DLD1 (cell line): Measurements from ENCODE around the gene RHD.
"Not testable (repeated sequence)": the region's sequence is repeated elsewhere in the genome, so short reads cannot be mapped to it uniquely, and the experiment has no call there.

Experiments
- in situ Hi-C: cut with HindIII; loops from 2 replicates; pipeline ENCODE4 v1.10.0; 2017; ENCODE audit warnings: low sequenced_read_pairs

RHD gene

GRCh38 chr1:25256578-25256965 is 15.7 kb upstream of the RHD start:
- in situ Hi-C loops = no loop called here

- in situ Hi-C loops = no loop called here
These were observed 15.1 kb upstream of the RHD start for GRCh38 chr1:25257196-25257595.

GRCh38 chr1:25259813-25260212 is 12.5 kb upstream of the RHD start:
- in situ Hi-C loops = not testable (repeated sequence)

- in situ Hi-C loops = not testable (repeated sequence)
These were observed 12.0 kb upstream of the RHD start for GRCh38 chr1:25260336-25260735.

- in situ Hi-C loops = not testable (repeated sequence)
These were observed 5.6 kb upstream of the RHD start for GRCh38 chr1:25266554-25267287.

GRCh38 chr1:25267288-25268142 is 4.8 kb upstream of the RHD start:
- in situ Hi-C loops = not testable (repeated sequence)

GRCh38 chr1:25268143-25268760 is 4.1 kb upstream of the RHD start:
- in situ Hi-C loops = not testable (repeated sequence)

- in situ Hi-C loops = not testable (repeated sequence)
These were observed 3.3 kb downstream of the RHD start for GRCh38 chr1:25275648-25276047.

- in situ Hi-C loops = not testable (repeated sequence)
These were observed 5.0 kb downstream of the RHD start for GRCh38 chr1:25277295-25277694.

- in situ Hi-C loops = not testable (repeated sequence)
These were observed 6.0 kb downstream of the RHD start for GRCh38 chr1:25278358-25278757.

GRCh38 chr1:25278790-25279189 is 6.5 kb downstream of the RHD start:
- in situ Hi-C loops = not testable (repeated sequence)

- in situ Hi-C loops = not testable (repeated sequence)
These were observed 7.4 kb downstream of the RHD start for GRCh38 chr1:25279693-25280111.

GRCh38 chr1:25285862-25286261 is 13.6 kb downstream of the RHD start:
- in situ Hi-C loops = not testable (repeated sequence)

GRCh38 chr1:25287164-25287563 is 14.9 kb downstream of the RHD start:
- in situ Hi-C loops = not testable (repeated sequence)

GRCh38 chr1:25288573-25289101 is 16.3 kb downstream of the RHD start:
- in situ Hi-C loops = not testable (repeated sequence)

- in situ Hi-C loops = not testable (repeated sequence)
These were observed 17.7 kb downstream of the RHD start for GRCh38 chr1:25290043-25290442.

- in situ Hi-C loops = not testable (repeated sequence)
These were observed 21.1 kb downstream of the RHD start for GRCh38 chr1:25293426-25293825.

GRCh38 chr1:25294889-25295826 is 22.8 kb downstream of the RHD start:
- in situ Hi-C loops = not testable (repeated sequence)

GRCh38 chr1:25296501-25296900 is 24.2 kb downstream of the RHD start:
- in situ Hi-C loops = not testable (repeated sequence)

- in situ Hi-C loops = not testable (repeated sequence)
These were observed 28.4 kb downstream of the RHD start for GRCh38 chr1:25300729-25301128.
